KOPT-K1 (cell line): ENCODE results near the gene ERICH6.

Experiments
- H3K27ac ChIP-seq: fragments of 200-600 bp; sonication (generic); 2 replicates; pipeline ENCODE4 v1.5.1; 2016; ENCODE audit warnings: antibody characterized with exemption, mild to moderate bottlenecking, low read depth, low read length; ENCODE audit not compliant: poor library complexity, severe bottlenecking
- H3K36me3 ChIP-seq: fragments of 200-600 bp; sonication (generic); 2 replicates; pipeline ENCODE4 v1.5.1; 2017; ENCODE audit warnings: antibody characterized with exemption, mild to moderate bottlenecking, low read length, moderate library complexity; ENCODE audit not compliant: insufficient read depth
- H3K9me3 ChIP-seq: fragments of 200-600 bp; sonication (generic); 2 replicates; pipeline ENCODE4 v1.5.1; 2017; ENCODE audit warnings: antibody characterized with exemption, low read length, mild to moderate bottlenecking; ENCODE audit not compliant: insufficient read depth, poor library complexity, severe bottlenecking

ERICH6 gene

DNA sequence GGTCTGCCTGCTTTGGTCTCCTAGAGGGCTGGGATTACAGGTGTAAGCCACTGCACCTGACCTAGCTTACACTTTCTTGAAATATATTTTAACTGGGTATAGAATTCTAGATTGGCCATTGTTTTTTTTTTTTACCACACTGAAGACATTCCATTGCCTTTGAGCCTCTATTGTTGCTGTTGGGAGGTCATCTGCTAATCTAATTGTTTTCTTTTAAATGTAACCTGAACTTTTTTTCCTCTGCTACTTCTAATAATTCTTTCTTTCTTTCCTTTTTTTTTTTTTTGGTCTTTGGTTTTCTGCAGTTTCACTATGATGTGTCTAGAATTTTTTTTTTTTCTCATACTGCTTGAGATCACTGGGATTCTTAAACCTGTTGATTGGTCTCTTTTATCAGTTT lies 28.1 kb downstream of the ERICH6 start:
- Histone ChIP-seq H3K9me3 (peaks cover 18% of the 10 kb centered on the region), H3K36me3 (no peaks in the 10 kb centered on the region), H3K27ac (no peak overlapping the region)

- Histone ChIP-seq H3K27ac (no peak overlapping the region), H3K36me3 (no peaks in the 10 kb centered on the region), H3K9me3 (peaks cover 18% of the 10 kb centered on the region)
Observed at GRCh38 chr3:150673966-150674365, 29.8 kb downstream of the ERICH6 start.

- no peaks in the 10 kb centered on the region for H3K9me3 ChIP-seq
- H3K36me3 ChIP-seq: no peaks in the 10 kb centered on the region
Observed at GRCh38 chr3:150666167-150666566, 37.6 kb downstream of the ERICH6 start.

GRCh38 chr3:150663461-150663860 lies 40.3 kb downstream of the ERICH6 start:
- H3K27ac ChIP-seq: no peak overlapping the region
- no peaks in the 10 kb centered on the region for H3K36me3 ChIP-seq
- H3K9me3 ChIP-seq: no peaks in the 10 kb centered on the region

More at GRCh38 chr3:150666167-150666566, 37.6 kb downstream of the ERICH6 start:
- peak overlapping the region; percentile 28 for H3K27ac ChIP-seq

DNA sequence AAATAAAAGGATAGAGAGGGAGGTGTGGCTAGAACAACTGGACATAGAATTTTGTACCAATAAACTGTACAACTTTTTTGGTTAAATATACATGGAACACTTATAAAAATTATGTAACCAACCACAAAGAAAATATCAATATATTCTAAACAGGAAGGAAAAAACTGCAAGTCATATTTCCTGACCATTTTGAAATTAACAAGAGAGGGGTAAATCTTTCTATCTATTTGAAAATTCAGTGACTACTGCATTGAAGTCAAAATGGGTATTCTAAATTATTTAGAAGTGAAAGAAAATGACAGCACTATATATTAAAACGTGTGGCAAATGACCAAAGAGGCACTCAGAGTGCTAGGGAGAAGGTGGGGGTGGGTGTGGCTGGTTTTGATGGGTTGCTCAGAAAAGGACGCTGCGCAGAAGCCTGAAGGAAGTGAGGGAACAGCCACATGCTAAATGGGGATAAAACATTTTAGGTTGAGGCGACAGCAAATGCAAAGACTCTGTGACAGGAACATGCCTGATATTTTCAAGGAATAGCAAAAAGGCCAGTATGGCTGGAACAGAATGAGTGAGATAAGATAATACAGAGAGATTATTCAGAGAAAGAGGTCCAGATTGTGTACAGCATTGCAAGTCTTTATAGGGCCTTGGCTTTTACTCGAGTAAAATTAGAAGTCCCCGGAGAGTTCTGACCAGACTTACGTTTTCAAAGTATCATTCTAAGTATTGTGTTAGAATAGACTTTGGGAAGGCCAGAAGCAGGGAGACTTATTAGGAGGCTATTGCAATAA lies 41.1 kb downstream of the ERICH6 start:
- Histone ChIP-seq H3K9me3 (no peaks in the 10 kb centered on the region), H3K36me3 (no peaks in the 10 kb centered on the region), H3K27ac (no peak overlapping the region)

DNA sequence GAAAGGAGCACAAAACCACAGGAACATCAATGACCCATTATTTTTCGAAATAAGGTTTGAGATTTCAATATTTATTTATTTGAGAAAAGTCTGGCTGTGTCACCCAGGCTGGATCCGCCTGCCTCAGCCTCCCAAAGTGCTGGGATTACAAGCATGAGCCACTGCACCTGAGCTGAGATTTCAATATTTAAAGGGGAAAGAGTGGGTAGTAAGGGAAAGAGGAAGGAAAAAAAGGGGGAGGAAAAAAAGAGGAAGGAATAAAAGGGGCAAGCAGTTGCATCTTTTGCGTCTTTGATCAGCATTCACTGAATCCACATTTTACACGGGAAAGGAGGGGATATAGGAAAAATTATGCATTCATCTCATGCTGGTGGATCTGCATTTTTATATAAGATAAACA lies 47.4 kb downstream of the ERICH6 start:
- Histone ChIP-seq H3K27ac (no peak overlapping the region), H3K9me3 (no peaks in the 10 kb centered on the region), H3K36me3 (no peaks in the 10 kb centered on the region)

DNA sequence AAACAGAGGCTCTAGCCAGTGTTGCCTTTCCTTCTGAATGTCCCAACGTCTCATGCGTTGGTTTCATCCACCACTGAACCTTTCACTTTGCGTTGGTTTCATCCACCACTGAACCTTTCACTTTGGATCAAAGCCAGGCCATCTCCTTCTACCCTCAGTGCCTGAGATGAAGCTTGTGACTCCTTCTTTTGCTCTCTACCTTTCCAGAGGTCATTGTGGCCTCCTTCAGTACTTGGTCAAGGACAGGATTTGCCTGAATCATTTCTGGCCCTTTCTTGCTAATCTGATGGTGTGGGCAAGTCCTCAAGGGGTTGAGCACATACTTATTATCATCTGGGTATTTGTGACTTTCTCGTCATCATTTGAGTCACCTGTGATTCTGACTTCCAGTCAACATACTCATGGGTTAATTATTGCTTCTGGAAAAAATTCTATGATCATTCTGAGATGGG lies 50.6 kb downstream of the ERICH6 start:
- no peaks in the 10 kb centered on the region for H3K9me3 ChIP-seq
- H3K27ac ChIP-seq: no peak overlapping the region
- no peaks in the 10 kb centered on the region for H3K36me3 ChIP-seq

DNA sequence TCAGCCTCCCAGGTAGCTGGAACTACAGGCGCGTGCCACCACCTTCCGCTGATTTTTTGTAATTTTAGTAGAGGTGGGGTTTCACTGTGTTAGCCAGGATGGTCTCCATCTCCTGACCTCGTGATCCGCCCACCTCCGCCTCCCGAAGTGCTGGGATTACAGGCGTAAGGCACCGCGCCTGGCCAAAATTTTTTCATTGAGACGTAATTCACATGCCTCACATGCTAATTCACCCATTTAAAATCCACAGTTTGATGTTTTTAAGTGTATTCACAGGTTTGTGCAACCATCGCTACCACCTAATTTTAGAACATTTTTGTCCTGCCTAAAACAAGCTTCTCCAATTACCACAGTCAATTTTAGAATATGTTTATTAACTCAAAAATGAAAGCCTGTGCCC lies 63.5 kb downstream of the ERICH6 start:
- Histone ChIP-seq H3K36me3 (no peaks in the 10 kb centered on the region), H3K27ac (no peak overlapping the region), H3K9me3 (no peaks in the 10 kb centered on the region)

DNA sequence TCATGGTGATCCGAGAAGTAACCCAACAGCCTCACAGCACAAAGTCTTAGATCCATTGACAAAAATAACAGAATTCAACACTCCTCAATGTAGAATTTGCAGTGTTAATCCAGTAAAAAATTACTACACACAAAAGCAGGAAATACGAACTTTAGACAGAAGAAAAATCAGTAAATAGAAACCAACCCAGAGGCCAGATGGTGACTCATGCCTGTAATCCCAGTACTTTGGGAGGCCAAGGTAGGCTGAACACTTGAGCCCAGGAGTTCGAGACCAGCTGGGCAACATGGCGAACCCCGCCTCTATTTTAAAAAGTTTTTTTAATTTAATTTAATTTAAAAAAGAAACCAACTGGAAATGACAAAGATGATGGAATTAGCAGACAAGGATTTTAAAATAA lies 64.5 kb downstream of the ERICH6 start:
- H3K9me3 ChIP-seq: no peaks in the 10 kb centered on the region
- H3K36me3 ChIP-seq: no peaks in the 10 kb centered on the region
- no peak overlapping the region for H3K27ac ChIP-seq

GRCh38 chr3:150636258-150636657 lies 67.5 kb downstream of the ERICH6 start:
- H3K27ac ChIP-seq: peak overlapping the region; percentile 59

GRCh38 chr3:150635526-150635925 lies 68.2 kb downstream of the ERICH6 start:
- H3K27ac ChIP-seq: peak overlapping the region; percentile 59

More at GRCh38 chr3:150636258-150636657, 67.5 kb downstream of the ERICH6 start:
- Histone ChIP-seq H3K9me3 (no peaks in the 10 kb centered on the region), H3K36me3 (peaks cover 6% of the 10 kb centered on the region)

GRCh38 chr3:150635076-150635475 lies 68.6 kb downstream of the ERICH6 start:
- Histone ChIP-seq H3K27ac (peak overlapping the region; percentile 59), H3K9me3 (no peaks in the 10 kb centered on the region), H3K36me3 (peaks cover 18% of the 10 kb centered on the region)

More at GRCh38 chr3:150635526-150635925, 68.2 kb downstream of the ERICH6 start:
- Histone ChIP-seq H3K9me3 (no peaks in the 10 kb centered on the region), H3K36me3 (peaks cover 14% of the 10 kb centered on the region)

DNA sequence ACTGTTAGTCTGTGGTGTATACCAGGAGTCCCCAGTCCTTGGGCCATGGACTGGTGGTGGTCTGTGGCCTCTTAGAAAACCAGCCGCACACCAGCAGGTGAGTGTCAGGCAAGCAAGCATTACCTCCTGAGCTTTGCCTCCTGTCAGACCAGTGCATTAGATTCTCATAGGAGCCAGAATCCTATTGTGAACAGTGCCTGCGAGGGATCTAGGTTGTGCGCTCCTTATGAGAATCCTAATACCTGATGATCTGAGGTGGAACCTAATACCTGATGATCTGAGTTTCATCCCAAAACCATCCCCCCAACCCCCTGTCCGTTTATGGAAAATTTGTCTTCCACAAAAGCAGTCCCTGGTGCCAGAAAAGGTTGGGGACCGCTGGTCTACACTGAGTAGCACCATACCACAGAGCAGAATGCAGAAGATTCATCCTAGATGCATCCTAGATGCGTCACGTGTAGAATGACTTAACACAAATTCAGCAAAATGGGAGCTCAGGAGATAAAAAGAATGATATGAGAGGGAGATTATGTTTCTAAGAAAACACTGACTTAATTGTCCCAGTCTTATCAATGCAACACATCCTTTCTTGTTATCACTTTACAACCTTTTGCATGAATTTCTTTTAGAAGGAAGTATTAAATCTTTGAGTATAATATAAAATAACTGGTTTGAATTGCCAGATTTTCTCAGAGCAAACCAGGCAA lies 72.1 kb downstream of the ERICH6 start:
- H3K36me3 ChIP-seq: peaks cover 51% of the 10 kb centered on the region
- no peaks in the 10 kb centered on the region for H3K9me3 ChIP-seq
- H3K27ac ChIP-seq: no peak overlapping the region

- H3K36me3 ChIP-seq: peaks cover 87% of the 10 kb centered on the region
Observed at GRCh38 chr3:150627557-150627956, 76.2 kb downstream of the ERICH6 start.

GRCh38 chr3:150626148-150626930 lies 77.4 kb downstream of the ERICH6 start:
- Histone ChIP-seq H3K27ac (no peak overlapping the region), H3K36me3 (peaks cover 82% of the 10 kb centered on the region), H3K9me3 (no peaks in the 10 kb centered on the region)

More at GRCh38 chr3:150627557-150627956, 76.2 kb downstream of the ERICH6 start:
- H3K9me3 ChIP-seq: no peaks in the 10 kb centered on the region
- H3K27ac ChIP-seq: no peak overlapping the region
